Left ventricle myocardium superior (tissue), 1 donor: ENCODE measurements around the gene GOPC. TPM values are rescaled to one million over a fixed set of nuclear protein-coding genes. Genes with fewer than 3 reads are reported as not detected.

Experiments
- ATAC-seq: fragments of 200-7000 bp; cut with Tn5 transposase; one replicate; pipeline ENCODE4 v1.9.1; 2020; ENCODE audit warnings: mild to moderate bottlenecking, moderate library complexity
- DNase-seq: peaks from one replicate; pipeline ENCODE4 v3.0.0-alpha.2; 2020
- intact Hi-C: fragments of 100-400 bp; cut with micrococcal nuclease; formaldehyde crosslinking; loops from one replicate; pipeline ENCODE4 v1.11.0; 2022
- total RNA-seq: library from RNA; stranded (reverse); fragmentation: NEBNext Ultra II Directional; extraction: Animal tissue kit (Norgen Biotek cat#: 25700); gene quantifications from one replicate; pipeline ENCODE4 v1.2.1, GENCODE V29; 2021
- donor health status: DM: no; HTN: yes; CAD: no; lungs with severe emphysema.

GOPC gene
- total RNA-seq, 1 donor from 2014 or later: 19.3 TPM

DNA sequence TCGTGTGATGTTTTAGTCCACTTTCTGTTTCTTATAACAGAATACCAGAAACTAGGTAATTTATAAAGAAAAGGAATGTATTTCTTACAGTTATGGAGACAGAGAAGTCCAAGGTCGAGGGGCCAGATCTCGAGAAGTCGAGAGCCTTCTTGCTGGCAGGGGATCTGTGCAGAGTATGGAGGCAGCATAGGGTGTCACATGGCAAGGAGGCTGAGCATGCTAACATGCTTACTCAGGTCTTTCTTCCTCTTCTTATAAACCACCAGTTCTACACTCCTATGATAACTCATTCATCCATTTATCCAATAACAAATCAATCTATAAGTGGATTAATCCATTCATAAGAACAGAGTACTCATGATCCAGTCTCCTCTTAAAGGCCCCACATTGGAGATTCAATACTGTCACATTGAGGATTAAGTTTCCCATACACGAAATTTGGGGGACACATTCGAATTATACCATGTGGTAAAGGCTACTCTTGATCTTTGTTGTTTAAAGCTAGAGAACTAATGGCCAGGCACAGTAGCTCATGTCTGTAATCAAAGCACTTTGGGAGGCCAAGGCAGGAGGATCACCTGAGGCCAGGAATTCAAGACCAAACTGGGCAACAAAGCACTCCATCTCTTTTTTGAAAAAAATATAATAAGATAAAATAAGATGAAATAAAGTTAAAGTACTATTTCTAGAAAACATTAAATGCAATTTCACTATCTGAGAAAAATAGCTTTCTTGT is 2.1 kb downstream of the GOPC start:
- ATAC-seq: no peak
- intact Hi-C loops: no loop called here
- DNase-seq: no peak

DNA sequence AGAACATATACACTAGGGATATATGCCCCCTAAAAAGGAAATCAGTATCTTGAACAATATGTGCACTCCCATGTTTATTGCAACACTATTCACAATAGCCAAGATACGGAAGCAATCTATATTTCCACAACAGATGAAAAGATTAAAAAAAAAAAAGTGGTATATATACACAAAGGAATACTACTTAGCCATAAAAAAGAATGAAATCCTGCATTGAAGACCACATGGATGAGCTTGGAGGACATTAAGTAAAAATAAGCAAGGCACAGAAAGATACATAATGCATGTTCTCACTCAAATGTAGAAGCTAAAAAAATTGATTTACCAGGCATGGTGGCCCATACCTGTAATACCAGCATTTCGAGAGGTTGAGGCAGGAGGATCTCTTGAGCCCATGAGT is 4.6 kb downstream of the GOPC start:
- ATAC-seq: no peak

DNA sequence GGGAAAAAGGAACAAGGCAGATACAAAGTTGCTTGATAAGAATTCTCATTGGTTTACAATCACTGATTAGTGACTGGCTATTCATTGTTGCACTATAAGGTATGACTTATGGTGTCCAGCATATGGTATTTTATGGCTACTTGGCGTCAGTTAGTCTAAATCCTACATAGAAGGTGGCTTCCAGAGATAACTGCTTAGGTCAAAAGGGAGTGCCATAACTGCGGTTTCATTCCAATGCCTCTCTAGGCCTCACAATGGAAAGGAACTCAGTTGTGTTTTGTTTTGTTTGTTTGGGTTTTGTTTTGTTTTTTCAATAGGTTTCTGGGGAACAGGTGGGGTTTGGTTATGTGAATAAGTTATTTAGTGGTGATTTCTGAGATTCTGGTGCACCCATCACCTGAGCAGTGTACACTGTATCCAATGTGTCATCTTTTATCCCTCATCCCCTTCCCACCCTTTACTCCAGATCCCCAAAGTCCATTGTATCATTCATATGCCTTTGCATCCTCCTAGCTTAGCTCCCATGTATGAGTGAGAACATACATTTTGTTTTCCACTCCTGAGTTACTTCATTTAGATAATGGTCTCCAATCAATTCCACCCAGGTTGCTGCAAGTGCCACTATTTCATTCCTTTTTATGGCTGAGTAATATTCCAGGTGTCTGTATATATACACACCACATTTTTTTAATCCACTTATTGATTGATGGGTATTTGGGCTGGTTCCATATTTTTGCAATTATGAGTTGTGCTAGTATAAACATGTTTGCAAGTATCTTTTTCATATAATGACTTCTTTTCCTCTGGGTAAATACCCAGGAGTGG is 7.0 kb downstream of the GOPC start:
- DNase-seq (no peak), ATAC-seq (no peak)
- intact Hi-C loops: no loop called here

More for the DNA sequence above, 4.6 kb downstream of the GOPC start:
- no peak for DNase-seq
- intact Hi-C loops: no loop called here

DNA sequence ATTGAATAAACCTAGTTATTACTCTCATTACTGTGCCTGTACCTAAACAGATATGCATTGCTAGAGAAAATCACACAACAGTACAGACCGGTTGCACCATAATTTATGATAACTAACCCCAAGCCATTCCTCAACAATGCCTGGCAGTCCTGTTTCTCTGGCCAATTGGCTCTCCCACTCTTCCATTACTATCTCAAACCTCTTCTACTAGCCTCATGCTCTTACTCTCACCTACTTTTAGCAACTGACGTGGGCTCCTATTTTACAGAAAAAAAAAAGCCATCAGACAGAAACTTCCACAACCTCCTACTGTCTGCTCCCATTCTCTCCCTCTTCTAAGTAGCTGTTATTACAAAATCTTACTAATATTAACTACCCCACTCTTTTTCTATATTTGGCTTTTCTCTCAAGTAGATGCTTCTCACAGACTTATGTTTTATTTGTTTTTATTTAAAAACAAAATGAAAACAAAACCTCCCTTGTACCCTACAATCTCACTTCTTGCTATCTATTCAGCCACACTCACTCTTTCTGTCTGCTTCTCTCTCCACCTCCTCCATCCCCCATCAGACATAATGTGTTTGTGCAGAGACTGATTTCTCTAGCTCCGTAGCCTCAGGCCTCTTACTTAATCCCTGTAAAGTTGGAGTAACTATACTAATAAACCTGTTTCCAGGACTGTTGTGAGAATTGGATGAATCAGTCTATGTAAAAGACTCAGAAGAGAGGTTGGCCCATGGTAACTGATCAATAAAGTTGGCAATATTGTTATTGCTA is 9.1 kb downstream of the GOPC start:
- DNase-seq: no peak
- intact Hi-C loops: no loop called here
- peak; percentile 94 for ATAC-seq

DNA sequence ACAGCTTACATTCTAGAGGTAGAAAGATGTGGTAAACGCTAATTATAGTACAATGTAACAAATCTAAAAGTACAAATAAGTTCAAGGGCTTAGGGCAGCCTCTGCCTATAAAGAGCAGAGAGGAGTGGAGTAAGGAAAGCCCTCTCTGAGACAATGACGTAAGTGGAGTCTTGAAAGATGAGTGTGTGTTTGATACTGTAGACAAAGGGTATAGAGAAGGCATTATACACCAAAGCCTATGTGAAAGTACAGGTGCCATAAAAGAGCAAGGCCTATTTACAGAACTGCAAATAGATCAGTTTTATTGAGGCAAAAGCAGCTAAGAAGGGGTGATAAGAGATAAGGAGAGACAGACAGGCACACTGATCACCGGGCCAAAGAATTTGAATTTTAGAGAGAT is 10.9 kb downstream of the GOPC start:
- peak; percentile 39 for ATAC-seq
- DNase-seq: no peak
- intact Hi-C loops: no loop called here

DNA sequence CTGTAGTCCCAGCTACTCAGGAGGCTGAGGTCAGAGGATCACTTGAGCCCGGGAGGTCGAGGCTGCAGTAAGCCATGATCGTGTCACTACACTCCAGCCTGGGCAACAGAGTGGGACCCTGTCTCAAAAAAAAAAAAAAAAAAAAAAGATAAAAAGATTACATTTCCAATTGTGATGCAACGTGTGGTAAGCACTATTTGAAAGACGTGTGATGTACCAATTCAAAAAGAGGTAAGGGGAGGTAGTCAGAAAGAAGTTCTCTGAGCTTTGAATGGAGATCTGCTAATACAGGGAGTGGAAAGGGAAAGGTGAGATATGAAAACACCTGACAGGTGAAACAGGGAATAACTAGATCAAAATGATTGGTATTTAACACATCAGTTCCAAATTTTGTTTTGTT is 11.9 kb downstream of the GOPC start:
- intact Hi-C loops: no loop called here
- DNase-seq (no peak), ATAC-seq (no peak)

DNA sequence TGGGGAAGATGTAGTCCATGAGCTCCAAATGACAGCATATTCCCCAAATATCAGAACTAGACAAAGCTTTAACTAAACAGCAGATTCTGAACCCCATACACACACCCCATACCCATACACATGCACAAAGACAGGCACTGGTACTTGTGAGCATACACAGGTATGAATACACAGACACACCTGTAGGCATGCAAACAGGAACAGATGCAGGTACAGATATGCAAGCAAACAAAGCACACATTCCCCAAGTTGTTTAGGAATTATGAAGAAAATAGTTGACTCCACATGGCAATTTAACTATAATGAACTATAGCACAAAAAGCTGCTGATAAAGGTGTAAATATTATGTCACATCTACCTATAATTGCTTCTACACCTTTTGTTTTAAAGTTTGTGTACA is 16.7 kb downstream of the GOPC start:
- intact Hi-C loops: no loop called here
- ATAC-seq (no peak), DNase-seq (no peak)

DNA sequence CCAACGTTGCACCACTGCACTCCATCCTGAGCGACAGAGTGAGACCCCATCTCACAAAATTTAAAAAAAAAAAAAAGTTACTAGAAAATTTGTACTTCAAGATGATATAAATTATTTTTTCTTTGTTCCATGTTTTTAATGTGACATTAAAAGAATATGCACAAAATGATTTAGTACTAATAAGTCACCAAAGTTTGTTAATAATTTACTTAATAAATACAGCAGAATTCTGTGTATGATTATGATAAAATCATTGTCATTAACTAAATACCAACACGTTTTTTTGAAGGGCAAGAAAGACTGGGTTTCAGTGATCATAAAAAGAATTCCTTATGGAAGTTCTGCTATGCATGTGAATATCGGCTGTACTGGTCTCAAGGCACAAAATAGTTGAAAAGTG is 28.1 kb downstream of the GOPC start:
- ATAC-seq: no peak
- DNase-seq: no peak
- intact Hi-C loops: no loop called here

DNA sequence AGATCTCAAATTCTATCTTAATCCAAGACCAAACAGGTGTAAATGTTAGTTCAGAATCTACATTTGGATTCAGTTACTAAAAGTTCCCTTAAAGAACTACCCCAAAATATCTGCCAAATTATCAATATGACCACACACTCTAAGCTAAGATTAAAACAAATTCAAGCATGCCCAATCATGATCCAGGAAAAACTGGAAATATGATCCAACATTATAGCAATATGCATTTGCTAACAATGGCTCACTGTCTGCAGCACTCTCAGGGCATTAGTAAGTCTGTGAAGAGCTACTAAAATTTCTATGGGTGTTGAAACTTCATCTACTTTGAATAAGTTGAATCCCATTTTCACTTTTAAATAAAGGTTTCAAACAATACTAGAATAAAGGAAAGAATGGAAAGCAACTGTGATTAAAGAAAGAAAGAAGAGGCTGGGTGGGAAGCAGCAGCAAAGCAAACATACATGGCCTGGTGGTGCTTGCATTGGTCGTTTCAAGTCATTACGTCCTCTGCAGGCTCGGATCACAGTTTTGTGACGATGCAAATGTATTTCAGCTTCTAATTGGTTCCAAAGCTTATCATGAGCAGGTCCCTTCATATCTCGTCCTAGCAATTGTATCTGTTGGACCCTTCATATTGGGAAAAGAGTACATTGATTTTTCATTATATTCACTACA is 29.2 kb downstream of the GOPC start:
- ATAC-seq: no peak
- intact Hi-C loops: no loop called here

DNA sequence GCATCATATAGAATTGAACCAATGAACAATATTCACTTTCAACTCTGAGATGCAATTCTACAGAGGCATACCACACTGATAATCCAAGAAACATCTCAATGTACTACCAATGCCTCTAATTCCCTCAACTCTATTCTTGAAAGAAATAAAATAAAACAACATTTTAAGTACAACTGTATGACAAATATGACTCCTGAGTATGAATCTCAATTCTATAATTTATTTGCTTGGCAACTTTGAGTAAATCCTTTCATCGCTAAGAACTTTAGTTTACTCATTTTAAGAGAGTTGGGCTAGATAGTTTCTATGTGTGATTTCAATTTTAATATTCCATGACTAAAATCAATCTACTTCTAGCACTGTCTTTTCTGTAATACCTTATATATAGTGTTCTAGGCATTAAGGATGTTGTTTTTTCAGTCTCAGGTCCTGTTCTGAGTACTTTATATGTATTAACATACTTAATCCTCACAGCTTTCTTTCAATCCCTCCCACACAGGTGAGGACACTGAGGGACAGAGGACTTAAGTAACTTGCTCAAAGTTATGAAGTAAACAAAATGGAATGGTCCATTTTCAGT is 33.4 kb downstream of the GOPC start:
- DNase-seq (no peak), ATAC-seq (no peak)
- intact Hi-C loops: no loop called here

More for the DNA sequence above, 29.2 kb downstream of the GOPC start:
- no peak for DNase-seq

DNA sequence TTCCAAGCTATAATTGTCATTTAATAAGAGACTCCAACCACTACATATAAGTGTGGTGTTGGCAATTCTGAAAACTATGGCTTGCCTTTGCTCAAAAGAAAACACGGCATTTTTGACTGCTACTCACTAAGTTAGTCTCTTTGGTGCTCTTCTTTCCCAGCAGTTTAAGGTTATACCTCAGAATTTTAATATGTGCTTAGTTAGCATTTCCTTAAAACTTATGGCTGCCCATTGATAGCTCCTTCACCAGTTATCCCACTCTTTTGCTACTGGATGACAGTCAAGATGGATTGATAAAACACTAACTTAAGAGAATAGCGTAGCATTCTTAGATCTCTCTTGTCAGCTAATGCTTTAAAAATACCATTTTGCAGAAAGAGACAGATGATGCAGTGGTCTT is 34.1 kb downstream of the GOPC start:
- DNase-seq (no peak), ATAC-seq (no peak)
- intact Hi-C loops: no loop called here

DNA sequence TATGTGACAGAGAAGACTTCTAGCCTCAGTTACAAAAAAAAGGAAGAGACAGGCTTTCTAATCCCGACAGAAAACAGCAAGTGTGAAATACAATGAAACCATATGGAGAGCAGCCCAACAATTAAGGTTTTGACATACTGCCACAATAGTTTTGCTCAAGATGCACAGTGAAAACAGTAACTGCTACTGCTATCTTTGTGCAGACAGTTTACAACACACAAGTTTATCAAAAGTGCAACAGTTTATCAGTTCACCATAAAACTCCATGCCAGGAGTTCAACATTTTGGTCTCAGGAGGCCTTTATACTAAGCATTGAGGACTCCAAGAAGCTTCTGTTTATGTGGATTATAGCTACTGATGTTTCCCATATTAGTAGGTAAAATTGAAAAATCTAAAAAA is 37.6 kb downstream of the GOPC start:
- DNase-seq (no peak), ATAC-seq (no peak)
- intact Hi-C loops: no loop called here

DNA sequence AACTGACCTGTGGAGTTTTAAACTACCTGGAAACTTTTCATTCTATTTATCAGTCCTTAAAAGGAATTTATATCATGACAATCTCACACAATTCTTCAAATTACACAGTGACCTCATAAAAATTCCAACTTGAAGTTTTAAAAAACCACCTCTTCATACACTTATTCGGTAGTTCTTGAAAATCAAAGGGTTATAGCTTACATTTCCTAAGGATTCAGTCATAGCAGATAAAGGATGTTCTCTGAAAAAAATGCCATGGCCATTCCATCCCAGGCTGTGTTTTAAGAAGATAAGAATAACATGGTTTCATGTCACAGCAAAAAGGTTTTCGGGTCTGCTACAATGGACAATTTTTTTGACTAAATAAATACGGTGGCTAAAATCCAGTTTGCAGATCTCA is 41.2 kb downstream of the GOPC start:
- intact Hi-C loops: no loop called here
- DNase-seq (no peak), ATAC-seq (no peak)

DNA sequence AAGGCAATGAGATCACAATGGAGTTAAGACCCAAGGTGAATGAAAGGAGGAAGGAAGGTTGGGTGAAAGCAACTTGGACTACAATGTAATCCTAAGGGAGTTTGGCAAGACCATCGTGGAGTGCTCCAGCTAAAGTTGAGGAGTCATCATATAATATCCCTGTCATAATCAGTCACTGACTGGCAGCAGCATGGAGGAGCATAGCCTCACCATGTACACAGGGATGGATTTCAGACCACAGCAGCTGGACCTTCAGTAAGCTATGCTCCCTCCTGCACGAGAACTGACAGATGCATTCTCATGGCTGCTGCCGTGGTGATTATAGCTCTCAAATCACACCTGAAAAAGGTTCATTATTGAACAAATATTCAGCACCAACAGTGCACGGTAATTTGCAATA is 43.0 kb downstream of the GOPC start:
- ATAC-seq: no peak
- intact Hi-C loops: loop anchor here (5.0 kb wide), 1 partner anchor 212 kb away; no protein-coding TSS in a partner anchor

DNA sequence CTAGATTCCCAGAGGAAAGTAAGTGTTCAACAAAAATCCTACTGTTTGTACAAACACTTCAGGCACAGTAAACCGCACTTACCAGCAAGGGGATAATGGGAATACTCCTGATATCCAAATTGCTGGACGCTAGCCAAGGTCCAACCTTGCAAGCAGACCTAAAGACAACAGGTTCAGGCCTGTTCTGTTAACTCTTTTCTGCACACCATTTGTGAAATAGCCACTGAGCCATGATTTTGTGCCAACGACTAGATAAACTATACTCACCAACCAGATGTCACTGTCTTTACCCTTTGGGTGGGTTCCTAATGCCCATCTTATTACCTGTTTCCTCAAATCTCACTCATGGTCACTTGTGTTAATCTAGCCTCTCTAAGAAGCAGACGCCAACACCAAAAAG is 43.5 kb downstream of the GOPC start:
- intact Hi-C loops: loop anchor here (5.0 kb wide), 1 partner anchor 212 kb away; no protein-coding TSS in a partner anchor
- no peak for ATAC-seq
- DNase-seq: no peak

More for the DNA sequence above, 43.0 kb downstream of the GOPC start:
- no peak for DNase-seq

DNA sequence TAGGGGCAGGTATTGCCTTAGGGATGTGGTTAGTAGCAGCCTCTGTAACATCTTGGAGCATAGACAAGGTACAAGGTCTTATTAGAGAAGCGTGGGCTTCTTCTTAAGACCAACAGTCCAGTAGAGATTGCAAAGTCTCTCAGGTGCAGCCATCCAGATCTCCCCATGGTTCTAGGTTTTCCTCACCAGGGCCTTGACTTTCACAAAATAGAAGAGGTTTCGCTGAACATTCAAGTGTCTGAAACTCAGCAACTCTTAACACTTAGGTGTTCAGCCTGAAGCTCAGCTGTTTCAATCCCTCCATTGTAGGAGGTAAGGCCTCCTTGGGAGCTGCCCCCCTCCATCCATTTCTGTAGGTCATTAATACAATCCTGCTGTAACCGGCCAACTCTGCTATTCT is 44.4 kb downstream of the GOPC start:
- DNase-seq (no peak), ATAC-seq (no peak)
- intact Hi-C loops: loop anchor here (2.0 to 5.0 kb wide), 2 partner anchors 107 to 211 kb away; no protein-coding TSS in a partner anchor

DNA sequence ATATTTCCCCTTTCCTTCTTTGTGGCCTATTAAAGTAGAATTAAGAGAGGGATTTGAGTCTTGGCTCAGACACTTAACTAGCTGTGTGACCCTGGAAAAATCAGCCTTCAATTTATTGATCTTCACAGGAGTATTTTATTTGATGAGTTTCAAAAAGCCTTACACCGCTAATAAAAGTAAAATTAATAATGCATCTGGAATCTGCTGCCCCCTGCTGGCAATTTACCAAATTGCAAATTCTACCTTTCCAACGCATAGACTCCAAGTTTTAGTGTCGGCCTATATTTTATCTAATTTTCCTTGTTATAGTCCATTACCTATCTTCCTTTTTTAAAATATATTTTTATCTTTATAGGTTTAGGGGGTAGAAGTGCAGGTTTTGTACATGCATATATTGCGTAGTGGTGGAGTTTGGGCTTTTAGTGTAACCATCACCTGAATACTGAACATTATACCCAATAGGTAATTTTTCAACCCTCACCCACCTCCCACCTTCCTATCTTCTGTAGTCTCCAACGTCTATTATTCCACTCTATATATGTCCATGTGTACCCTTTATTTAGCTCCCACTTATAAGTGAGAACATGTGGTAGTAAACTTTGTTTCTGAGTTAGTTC is 46.3 kb downstream of the GOPC start:
- intact Hi-C loops: loop anchor here (2.0 to 5.0 kb wide), 2 partner anchors 105 to 209 kb away; no protein-coding TSS in a partner anchor

DNA sequence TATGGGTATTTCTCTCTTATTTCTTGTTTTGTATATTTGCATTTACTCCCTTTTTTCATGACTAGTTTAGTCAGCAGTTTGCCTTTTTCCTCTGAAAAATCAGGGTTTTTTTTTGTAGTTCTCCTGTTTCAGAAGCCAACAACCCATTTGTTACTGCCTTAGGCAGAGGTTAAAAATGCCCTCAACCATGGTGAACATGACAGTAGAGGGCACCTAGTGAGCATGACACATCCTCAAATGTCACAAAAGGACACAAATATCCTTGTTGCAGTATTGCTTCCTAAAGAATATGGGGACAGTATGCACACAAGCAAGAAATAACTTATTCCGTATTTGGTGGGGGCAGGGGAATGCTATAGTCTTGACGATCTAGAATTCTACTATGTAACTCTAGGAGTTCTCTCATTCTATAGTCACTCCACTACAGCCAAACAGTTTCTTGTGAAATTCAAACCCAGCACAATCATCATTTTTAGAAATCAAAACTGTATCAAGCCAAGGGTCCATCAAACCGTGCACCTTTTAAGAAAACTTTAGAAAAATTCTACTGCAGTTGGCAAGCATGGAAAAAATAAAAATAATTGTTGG is 47.0 kb downstream of the GOPC start:
- intact Hi-C loops: loop anchor here (5.0 kb wide), 1 partner anchor 208 kb away; no protein-coding TSS in a partner anchor
- ATAC-seq (no peak), DNase-seq (no peak)

More for the DNA sequence above, 46.3 kb downstream of the GOPC start:
- no peak for ATAC-seq
- no peak for DNase-seq
